ENCODE results near the gene ZNF547.

DNA sequence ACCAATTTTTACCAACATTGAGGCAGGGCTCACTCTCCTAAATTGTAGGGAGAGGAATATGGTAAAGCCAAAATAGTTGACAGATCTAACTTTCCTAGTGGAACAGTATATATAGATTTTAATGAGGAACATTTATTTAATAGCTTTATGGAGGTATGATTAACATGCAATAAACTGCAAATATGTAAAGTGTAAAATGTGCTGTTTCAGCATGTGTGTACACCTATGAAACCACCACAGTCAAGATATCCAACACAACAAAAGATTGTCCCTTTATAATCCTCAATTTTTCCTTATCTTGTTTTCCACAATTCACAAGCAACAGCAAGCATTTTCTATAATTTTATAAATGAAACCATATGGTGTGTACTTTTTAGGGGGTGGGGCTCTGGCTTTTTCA is 4.1 kb upstream of the ZNF547 start:
- TF ChIP-seq, protein P1, sequence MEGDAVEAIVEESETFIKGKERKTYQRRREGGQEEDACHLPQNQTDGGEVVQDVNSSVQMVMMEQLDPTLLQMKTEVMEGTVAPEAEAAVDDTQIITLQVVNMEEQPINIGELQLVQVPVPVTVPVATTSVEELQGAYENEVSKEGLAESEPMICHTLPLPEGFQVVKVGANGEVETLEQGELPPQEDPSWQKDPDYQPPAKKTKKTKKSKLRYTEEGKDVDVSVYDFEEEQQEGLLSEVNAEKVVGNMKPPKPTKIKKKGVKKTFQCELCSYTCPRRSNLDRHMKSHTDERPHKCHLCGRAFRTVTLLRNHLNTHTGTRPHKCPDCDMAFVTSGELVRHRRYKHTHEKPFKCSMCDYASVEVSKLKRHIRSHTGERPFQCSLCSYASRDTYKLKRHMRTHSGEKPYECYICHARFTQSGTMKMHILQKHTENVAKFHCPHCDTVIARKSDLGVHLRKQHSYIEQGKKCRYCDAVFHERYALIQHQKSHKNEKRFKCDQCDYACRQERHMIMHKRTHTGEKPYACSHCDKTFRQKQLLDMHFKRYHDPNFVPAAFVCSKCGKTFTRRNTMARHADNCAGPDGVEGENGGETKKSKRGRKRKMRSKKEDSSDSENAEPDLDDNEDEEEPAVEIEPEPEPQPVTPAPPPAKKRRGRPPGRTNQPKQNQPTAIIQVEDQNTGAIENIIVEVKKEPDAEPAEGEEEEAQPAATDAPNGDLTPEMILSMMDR (conservative IDR thresholded peaks at IDR 0.05), result no peak
- TF ChIP-seq EZH2 (IDR thresholded peaks at IDR 0.05; ENCODE audit: low read depth), result no peak
